ENCODE measurements around the gene CCNT2. TPM values are rescaled to one million over a fixed set of nuclear protein-coding genes. Genes with fewer than 3 reads are reported as not detected.

CCNT2 gene
- polyA plus RNA-seq, 1 experiment = 14.9 TPM

GRCh38 chr2:134910763-134911399 is 7.7 kb upstream of the CCNT2 start:
- DNase-seq (ENCODE audit: low read depth, low spot score) = no peak
- ChIA-PET POLR2A (no interaction called here), CTCF (no interaction called here)
- Histone ChIP-seq H3K4me3 (ENCODE audit: low read depth, low read length) (no peak overlapping the region), H3K27me3 (ENCODE audit: control insufficient read depth, insufficient read depth, low read length) (no peaks in the 10 kb centered on the region), H3K9me3 (ENCODE audit: control insufficient read depth, insufficient read depth, low read length) (no peaks in the 10 kb centered on the region; the same call in 1 of the 2 replicates), H3K27ac (ENCODE audit: low read depth, low read length) (no peak overlapping the region)
- no peak for TF ChIP-seq CTCF (IDR thresholded peaks at IDR 0.05; ENCODE audit: low read depth, low read length)

GRCh38 chr2:134911400-134911785 is 7.2 kb upstream of the CCNT2 start:
- Histone ChIP-seq H3K27ac (ENCODE audit: low read depth, low read length) (no peak overlapping the region), H3K4me3 (ENCODE audit: low read depth, low read length) (no peak overlapping the region), H3K27me3 (ENCODE audit: control insufficient read depth, insufficient read depth, low read length) (no peaks in the 10 kb centered on the region), H3K9me3 (ENCODE audit: control insufficient read depth, insufficient read depth, low read length) (no peaks in the 10 kb centered on the region; the same call in 1 of the 2 replicates)
- no peak for TF ChIP-seq CTCF (IDR thresholded peaks at IDR 0.05; ENCODE audit: low read depth, low read length)
- CTCF ChIA-PET = no interaction called here
- POLR2A ChIA-PET = no interaction called here
- DNase-seq (ENCODE audit: low read depth, low spot score) = no peak

GRCh38 chr2:134912361-134912760 is 6.3 kb upstream of the CCNT2 start:
- Histone ChIP-seq H3K27me3 (ENCODE audit: control insufficient read depth, insufficient read depth, low read length) (no peaks in the 10 kb centered on the region), H3K4me3 (ENCODE audit: low read depth, low read length) (no peak overlapping the region), H3K9me3 (ENCODE audit: control insufficient read depth, insufficient read depth, low read length) (no peaks in the 10 kb centered on the region; the same call in 1 of the 2 replicates), H3K27ac (ENCODE audit: low read depth, low read length) (no peak overlapping the region)
- ChIA-PET CTCF (no interaction called here), POLR2A (no interaction called here)
- no peak for DNase-seq (ENCODE audit: low read depth, low spot score)
- TF ChIP-seq CTCF (IDR thresholded peaks at IDR 0.05; ENCODE audit: low read depth, low read length) = no peak

- Histone ChIP-seq H3K27ac (ENCODE audit: low read depth, low read length) (peak overlapping the region; percentile 97), H3K9me3 (ENCODE audit: control insufficient read depth, insufficient read depth, low read length) (no peaks in the 10 kb centered on the region; the same call in 1 of the 2 replicates), H3K27me3 (ENCODE audit: control insufficient read depth, insufficient read depth, low read length) (no peaks in the 10 kb centered on the region), H3K4me3 (ENCODE audit: low read depth, low read length) (peak overlapping the region; percentile 91)
- no peak for DNase-seq (ENCODE audit: low read depth, low spot score)
- ChIA-PET CTCF (interaction anchor here (0.5 to 1.5 kb wide), 5 partner anchors 19 to 977 kb away, joined by 3 to 5 read pairs (median 4); no protein-coding TSS in a partner anchor), POLR2A (interaction anchor here (0.5 kb wide), 1 partner anchor 1197 kb away, joined by 3 read pairs; no protein-coding TSS in a partner anchor)
- TF ChIP-seq CTCF (IDR thresholded peaks at IDR 0.05; ENCODE audit: low read depth, low read length) = no peak
Observed at GRCh38 chr2:134917360-134917865, 1.2 kb upstream of the CCNT2 start.

GRCh38 chr2:134917888-134918525 is 615 bp upstream of the CCNT2 start:
- H3K27me3 ChIP-seq (ENCODE audit: control insufficient read depth, insufficient read depth, low read length) = no peaks in the 10 kb centered on the region
- ChIA-PET POLR2A (interaction anchor here (0.5 kb wide), 1 partner anchor 1197 kb away, joined by 3 read pairs; no protein-coding TSS in a partner anchor), CTCF (interaction anchor here (0.5 to 1.5 kb wide), 4 partner anchors 20 to 467 kb away, joined by 3 to 5 read pairs (median 4); no protein-coding TSS in a partner anchor)
- peak overlapping the region; percentile 91 for H3K4me3 ChIP-seq (ENCODE audit: low read depth, low read length)
- DNase-seq (ENCODE audit: low read depth, low spot score) = no peak
- H3K9me3 ChIP-seq (ENCODE audit: control insufficient read depth, insufficient read depth, low read length) = no peaks in the 10 kb centered on the region; the same call in 1 of the 2 replicates
- peak overlapping the region; percentile 97 for H3K27ac ChIP-seq (ENCODE audit: low read depth, low read length)
- peak; percentile 48 for TF ChIP-seq CTCF (IDR thresholded peaks at IDR 0.05; ENCODE audit: low read depth, low read length)

Measured in AG04450 (cell line).